Measurements from ENCODE around the gene STX3. TPM values are rescaled to one million over a fixed set of nuclear protein-coding genes. Genes with fewer than 3 reads are reported as not detected.

Gene STX3
- total and polyA plus RNA-seq, 2 experiments from 2014 or later, result 19.0 to 65.5 TPM

GRCh38 chr11:59767225-59767611, 12.0 kb downstream of the STX3 start:
- no peak for TF ChIP-seq CTCF (conservative IDR thresholded peaks at IDR 0.05; ENCODE audit: low read depth in 2 of 2)
- TF ChIP-seq EZH2 (IDR thresholded peaks at IDR 0.05; ENCODE audit: low read depth, unreplicated experiment), result no peak
- no peak for TF ChIP-seq JUNB (IDR thresholded peaks at IDR 0.05; ENCODE audit: unreplicated experiment)
- ATAC-seq (no peak), DNase-seq (ENCODE audit: low spot score) (no peak)
- Mint-ChIP-seq H3K9me3 (no peaks in the 10 kb centered on the region), H3K36me3 (ENCODE audit: low read depth) (peaks cover 6% of the 10 kb centered on the region; the same call in 2 of the 3 replicates), H3K4me3 (no peak overlapping the region), H3K27me3 (ENCODE audit: insufficient read depth, low read depth, poor library complexity) (peaks cover under 1% of the 10 kb centered on the region), H3K27ac (no peak overlapping the region; the same call in 1 of the 2 replicates), H3K4me1 (peaks cover 15% of the 10 kb centered on the region)
- H3K79me2 ChIP-seq (replicated peaks; ENCODE audit: insufficient read depth), result peaks cover 89% of the 10 kb centered on the region
- H3K27me3 ChIP-seq (ENCODE audit: insufficient read depth), result no peaks in the 10 kb centered on the region
- no peaks in the 10 kb centered on the region for H3K36me3 ChIP-seq (ENCODE audit: insufficient read depth)
- H3K9me2 ChIP-seq (ENCODE audit: insufficient read depth), result no peaks in the 10 kb centered on the region
- H3K27ac ChIP-seq (ENCODE audit: low read depth), result no peak overlapping the region
- peaks cover 31% of the 10 kb centered on the region for H4K20me1 ChIP-seq (replicated peaks; ENCODE audit: insufficient read depth)
- H3K4me2 ChIP-seq, result no peak overlapping the region
- H2AFZ ChIP-seq, result no peak overlapping the region
- no peaks in the 10 kb centered on the region for H3F3A ChIP-seq (replicated peaks; ENCODE audit: low read depth)
- H3K4me3 ChIP-seq, result no peak overlapping the region
- peaks cover 3% of the 10 kb centered on the region; the same call in 1 of the 2 replicates for H3K4me1 ChIP-seq (ENCODE audit: insufficient read depth)

- DNase-seq (ENCODE audit: low spot score) (no peak), ATAC-seq (no peak)
- Histone ChIP-seq H3K36me3 (ENCODE audit: insufficient read depth) (no peaks in the 10 kb centered on the region; the same call in 1 of the 2 replicates), H3K9me2 (ENCODE audit: insufficient read depth) (no peaks in the 10 kb centered on the region), H3K27me3 (ENCODE audit: insufficient read depth) (no peaks in the 10 kb centered on the region), H3K27ac (ENCODE audit: low read depth) (no peak overlapping the region), H4K20me1 (replicated peaks; ENCODE audit: insufficient read depth) (peaks cover 30% of the 10 kb centered on the region), H3F3A (replicated peaks; ENCODE audit: low read depth) (no peaks in the 10 kb centered on the region), H3K4me1 (ENCODE audit: insufficient read depth) (peaks cover 3% of the 10 kb centered on the region; the same call in 1 of the 2 replicates), H3K4me3 (no peak overlapping the region), H2AFZ (no peak overlapping the region), H3K79me2 (replicated peaks; ENCODE audit: insufficient read depth) (peaks cover 75% of the 10 kb centered on the region), H3K4me2 (no peak overlapping the region)
- peaks cover 1% of the 10 kb centered on the region for H3K27me3 Mint-ChIP-seq (ENCODE audit: insufficient read depth, low read depth, poor library complexity)
- H3K9me3 Mint-ChIP-seq, result no peaks in the 10 kb centered on the region
- peaks cover 15% of the 10 kb centered on the region for H3K4me1 Mint-ChIP-seq
- no peak overlapping the region for H3K4me3 Mint-ChIP-seq
- H3K27ac Mint-ChIP-seq, result no peak overlapping the region
- H3K36me3 Mint-ChIP-seq (ENCODE audit: low read depth), result peaks cover 12% of the 10 kb centered on the region; the same call in 2 of the 3 replicates
- TF ChIP-seq ETS1 (IDR thresholded peaks at IDR 0.05) (no peak), ZNF331 (CRISPR knock-in tag; IDR thresholded peaks at IDR 0.05; ENCODE audit: low read depth) (no peak), EZH2phosphoT487 (IDR thresholded peaks at IDR 0.05; ENCODE audit: unreplicated experiment) (no peak), STAT1 (IDR thresholded peaks at IDR 0.05; ENCODE audit: unreplicated experiment) (no peak), JUNB (IDR thresholded peaks at IDR 0.05; ENCODE audit: unreplicated experiment) (no peak), CTCF (conservative IDR thresholded peaks at IDR 0.05; ENCODE audit: low read depth in 2 of 2) (no peak), ZNF114 (CRISPR knock-in tag; IDR thresholded peaks at IDR 0.05) (no peak), CREB1 (CRISPR knock-in tag; IDR thresholded peaks at IDR 0.05; ENCODE audit: low read depth) (no peak), POLR2AphosphoS5 (IDR thresholded peaks at IDR 0.05; ENCODE audit: low read depth) (no peak), EZH2 (IDR thresholded peaks at IDR 0.05; ENCODE audit: low read depth, unreplicated experiment) (no peak), NANOG (IDR thresholded peaks at IDR 0.05; ENCODE audit: borderline replicate concordance) (no peak)
- TF ChIP-seq, protein P1, sequence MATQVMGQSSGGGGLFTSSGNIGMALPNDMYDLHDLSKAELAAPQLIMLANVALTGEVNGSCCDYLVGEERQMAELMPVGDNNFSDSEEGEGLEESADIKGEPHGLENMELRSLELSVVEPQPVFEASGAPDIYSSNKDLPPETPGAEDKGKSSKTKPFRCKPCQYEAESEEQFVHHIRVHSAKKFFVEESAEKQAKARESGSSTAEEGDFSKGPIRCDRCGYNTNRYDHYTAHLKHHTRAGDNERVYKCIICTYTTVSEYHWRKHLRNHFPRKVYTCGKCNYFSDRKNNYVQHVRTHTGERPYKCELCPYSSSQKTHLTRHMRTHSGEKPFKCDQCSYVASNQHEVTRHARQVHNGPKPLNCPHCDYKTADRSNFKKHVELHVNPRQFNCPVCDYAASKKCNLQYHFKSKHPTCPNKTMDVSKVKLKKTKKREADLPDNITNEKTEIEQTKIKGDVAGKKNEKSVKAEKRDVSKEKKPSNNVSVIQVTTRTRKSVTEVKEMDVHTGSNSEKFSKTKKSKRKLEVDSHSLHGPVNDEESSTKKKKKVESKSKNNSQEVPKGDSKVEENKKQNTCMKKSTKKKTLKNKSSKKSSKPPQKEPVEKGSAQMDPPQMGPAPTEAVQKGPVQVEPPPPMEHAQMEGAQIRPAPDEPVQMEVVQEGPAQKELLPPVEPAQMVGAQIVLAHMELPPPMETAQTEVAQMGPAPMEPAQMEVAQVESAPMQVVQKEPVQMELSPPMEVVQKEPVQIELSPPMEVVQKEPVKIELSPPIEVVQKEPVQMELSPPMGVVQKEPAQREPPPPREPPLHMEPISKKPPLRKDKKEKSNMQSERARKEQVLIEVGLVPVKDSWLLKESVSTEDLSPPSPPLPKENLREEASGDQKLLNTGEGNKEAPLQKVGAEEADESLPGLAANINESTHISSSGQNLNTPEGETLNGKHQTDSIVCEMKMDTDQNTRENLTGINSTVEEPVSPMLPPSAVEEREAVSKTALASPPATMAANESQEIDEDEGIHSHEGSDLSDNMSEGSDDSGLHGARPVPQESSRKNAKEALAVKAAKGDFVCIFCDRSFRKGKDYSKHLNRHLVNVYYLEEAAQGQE (IDR thresholded peaks at IDR 0.05; ENCODE audit: unreplicated experiment), result no peak
These were observed 13.9 kb downstream of the STX3 start for GRCh38 chr11:59769111-59769510.
